Activated naive CD4-positive, alpha-beta T cell treated with anti-CD3 and anti-CD28 coated beads for 36 hours (primary cell): Measurements from ENCODE around the gene NELL2. TPM values are rescaled to one million over a fixed set of nuclear protein-coding genes. Genes with fewer than 3 reads are reported as not detected.

ENCODE experiments used
- CTCF ChIA-PET: fragments of 350-600 bp; sonication (Branson Sonifier 250); formaldehyde crosslinking; loops from one replicate; lab custom pipeline; 2021; ENCODE audit warnings: antibody characterized with exemption; lab: Charles Lee
- DNase-seq: peaks from one replicate; pipeline ENCODE4 v3.0.0-alpha.2; 2020
- H3K27ac Mint-ChIP-seq: one replicate; pipeline ENCODE4 v1.8.0; 2021; ENCODE audit warnings: mild to moderate bottlenecking, mixed read lengths
- H3K27me3 Mint-ChIP-seq: one replicate; pipeline ENCODE4 v1.8.0; 2021; ENCODE audit warnings: low read depth, mixed read lengths
- H3K36me3 Mint-ChIP-seq: one replicate; pipeline ENCODE4 v1.8.0; 2021; ENCODE audit warnings: low read depth, mixed read lengths
- H3K4me1 Mint-ChIP-seq: one replicate; pipeline ENCODE4 v1.8.0; 2021; ENCODE audit warnings: low read depth, mixed read lengths
- H3K4me3 Mint-ChIP-seq: one replicate; pipeline ENCODE4 v1.8.0; 2021; ENCODE audit warnings: mild to moderate bottlenecking, moderate library complexity, mixed read lengths
- H3K9me3 Mint-ChIP-seq: one replicate; pipeline ENCODE4 v1.8.0; 2021; ENCODE audit warnings: mixed read lengths
- intact Hi-C: fragments of 100-400 bp; cut with micrococcal nuclease; formaldehyde crosslinking; loops from one replicate; pipeline ENCODE4 v1.15.1; 2023
- total RNA-seq, 2 experiments: library from RNA; stranded (reverse); gene quantifications; one replicate each; pipeline ENCODE4 v1.2.3, GENCODE V29; 2021

The NELL2 gene
- total RNA-seq, 2 experiments from 2014 or later, result 61.9 to 72.2 TPM

DNA sequence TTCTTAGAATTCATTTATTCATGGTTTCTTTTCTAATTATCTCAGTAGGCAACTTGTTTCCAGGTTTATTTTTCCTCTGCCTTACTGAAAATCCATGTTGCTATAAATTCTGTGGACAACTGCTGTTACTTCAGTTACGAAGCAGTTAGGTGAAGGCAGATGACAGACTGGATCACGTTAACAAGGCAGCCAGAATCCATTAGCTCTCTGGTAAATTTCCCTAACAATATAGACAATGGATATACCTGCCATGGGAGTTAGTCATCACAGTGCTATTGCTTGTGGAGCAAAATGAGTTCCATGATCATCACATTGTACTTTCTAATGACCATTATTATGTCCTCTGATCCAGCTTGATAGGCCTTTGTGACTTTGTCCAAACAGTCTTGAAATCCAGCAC, 291.5 kb downstream of the NELL2 start:
- H3K36me3 Mint-ChIP-seq, result peaks cover 5% of the 10 kb centered on the region
- no peak for DNase-seq
- no peak overlapping the region for H3K4me3 Mint-ChIP-seq
- intact Hi-C loops, result no loop called here
- CTCF ChIA-PET, result no interaction called here
- H3K4me1 Mint-ChIP-seq, result peaks cover 11% of the 10 kb centered on the region
- H3K27ac Mint-ChIP-seq, result no peak overlapping the region
- no peaks in the 10 kb centered on the region for H3K9me3 Mint-ChIP-seq
- no peaks in the 10 kb centered on the region for H3K27me3 Mint-ChIP-seq

DNA sequence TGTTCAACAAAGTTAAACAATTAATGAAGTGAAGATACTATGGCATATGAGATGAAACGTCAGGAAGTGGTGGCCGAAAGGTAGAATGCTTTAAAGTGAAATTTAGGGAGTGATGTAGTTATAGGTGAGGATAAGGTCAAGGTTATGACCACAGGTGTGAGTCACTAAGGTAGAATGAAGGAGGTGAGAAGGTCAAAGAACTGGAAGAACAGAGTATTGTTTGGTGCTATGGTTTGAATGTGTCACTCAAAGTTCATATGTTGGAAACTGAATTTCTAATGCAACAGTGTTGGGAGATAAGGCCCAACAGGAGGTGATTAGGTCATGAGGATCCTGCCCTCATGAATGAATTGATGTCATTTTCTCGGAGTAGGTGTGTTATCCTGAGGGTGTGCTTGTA, 293.6 kb downstream of the NELL2 start:
- no peak for DNase-seq
- H3K9me3 Mint-ChIP-seq, result no peaks in the 10 kb centered on the region
- peaks cover 11% of the 10 kb centered on the region for H3K4me1 Mint-ChIP-seq
- no peak overlapping the region for H3K27ac Mint-ChIP-seq
- CTCF ChIA-PET, result no interaction called here
- no peak overlapping the region for H3K4me3 Mint-ChIP-seq
- no peaks in the 10 kb centered on the region for H3K27me3 Mint-ChIP-seq
- peaks cover 9% of the 10 kb centered on the region for H3K36me3 Mint-ChIP-seq
- intact Hi-C loops, result no loop called here

DNA sequence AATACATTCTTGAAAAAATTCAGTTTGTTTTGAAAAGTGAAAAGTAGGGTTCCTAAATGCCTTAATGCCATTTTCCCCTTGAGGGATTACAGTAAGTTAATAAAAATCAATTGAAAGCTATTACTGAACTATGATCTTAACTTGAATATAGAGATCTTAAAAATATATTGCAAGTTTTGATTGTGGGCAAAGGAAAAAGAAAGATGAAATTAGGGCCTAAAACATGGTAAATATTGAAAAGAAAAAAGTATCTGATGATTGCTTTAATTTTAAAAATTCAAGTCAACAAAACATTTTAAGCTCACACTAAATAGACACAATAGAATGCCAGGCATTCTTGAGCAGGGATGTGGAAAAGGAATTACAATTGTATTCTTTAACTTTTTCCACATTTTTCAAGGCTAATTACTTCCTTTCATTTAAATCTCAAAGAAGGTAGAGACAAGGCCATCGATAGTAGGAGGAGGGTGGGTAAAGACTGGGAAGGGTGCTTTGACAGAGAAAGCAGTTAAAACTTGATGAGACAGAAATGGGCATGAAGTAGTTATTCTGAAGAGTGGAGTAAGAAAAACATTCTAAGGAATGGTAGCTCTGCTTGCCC, 294.4 kb downstream of the NELL2 start:
- peaks cover 9% of the 10 kb centered on the region for H3K36me3 Mint-ChIP-seq
- H3K27me3 Mint-ChIP-seq, result no peaks in the 10 kb centered on the region
- no peak for DNase-seq
- intact Hi-C loops, result no loop called here
- CTCF ChIA-PET, result no interaction called here
- no peak overlapping the region for H3K4me3 Mint-ChIP-seq
- peaks cover 11% of the 10 kb centered on the region for H3K4me1 Mint-ChIP-seq
- no peak overlapping the region for H3K27ac Mint-ChIP-seq
- no peaks in the 10 kb centered on the region for H3K9me3 Mint-ChIP-seq

DNA sequence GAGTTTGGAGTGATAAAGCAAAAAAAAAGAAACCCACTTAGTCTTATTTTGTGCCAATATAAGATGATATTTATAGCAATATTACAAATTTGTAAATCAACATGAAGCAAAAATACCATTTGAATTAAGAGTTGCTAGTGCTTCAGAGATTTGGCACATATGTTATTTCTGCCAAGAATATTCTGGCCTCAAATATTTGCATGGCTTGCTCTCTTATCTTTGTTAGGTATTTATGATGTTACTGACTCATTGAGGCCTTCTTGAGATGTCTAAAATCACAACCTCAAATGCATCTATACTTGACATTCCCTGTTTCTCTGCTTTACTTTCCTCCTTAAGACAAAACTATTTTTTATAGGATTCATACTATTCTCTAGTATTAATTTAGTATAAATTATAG, 301.5 kb downstream of the NELL2 start:
- CTCF ChIA-PET, result no interaction called here
- no peaks in the 10 kb centered on the region for H3K27me3 Mint-ChIP-seq
- H3K36me3 Mint-ChIP-seq, result peaks cover 9% of the 10 kb centered on the region
- H3K9me3 Mint-ChIP-seq, result no peaks in the 10 kb centered on the region
- DNase-seq, result no peak
- peaks cover 5% of the 10 kb centered on the region for H3K4me1 Mint-ChIP-seq
- H3K27ac Mint-ChIP-seq, result no peak overlapping the region
- no peak overlapping the region for H3K4me3 Mint-ChIP-seq
- intact Hi-C loops, result no loop called here

DNA sequence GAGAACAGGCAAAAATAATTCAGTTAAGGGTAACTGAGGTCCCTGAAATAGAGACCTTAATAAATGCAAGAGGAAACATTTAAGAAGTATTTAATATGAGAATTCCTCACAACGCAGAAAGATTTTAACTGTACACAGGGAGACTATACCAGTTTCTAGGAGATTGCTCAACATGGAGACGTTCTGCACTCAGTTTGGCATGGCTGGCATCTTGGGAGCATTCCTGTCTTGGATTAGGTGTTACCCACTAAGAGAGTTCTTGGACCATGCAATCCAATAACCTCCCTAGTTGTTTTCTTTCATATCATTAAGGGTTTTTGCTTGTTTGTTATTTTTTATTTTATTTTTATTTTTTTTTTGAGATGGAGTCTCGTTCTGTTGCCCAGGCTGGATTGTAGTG, 302.4 kb downstream of the NELL2 start:
- CTCF ChIA-PET, result no interaction called here
- H3K4me1 Mint-ChIP-seq, result peaks cover 8% of the 10 kb centered on the region
- H3K36me3 Mint-ChIP-seq, result peaks cover 10% of the 10 kb centered on the region
- no peak overlapping the region for H3K4me3 Mint-ChIP-seq
- H3K9me3 Mint-ChIP-seq, result no peaks in the 10 kb centered on the region
- no peak overlapping the region for H3K27ac Mint-ChIP-seq
- H3K27me3 Mint-ChIP-seq, result no peaks in the 10 kb centered on the region
- intact Hi-C loops, result no loop called here
- no peak for DNase-seq

DNA sequence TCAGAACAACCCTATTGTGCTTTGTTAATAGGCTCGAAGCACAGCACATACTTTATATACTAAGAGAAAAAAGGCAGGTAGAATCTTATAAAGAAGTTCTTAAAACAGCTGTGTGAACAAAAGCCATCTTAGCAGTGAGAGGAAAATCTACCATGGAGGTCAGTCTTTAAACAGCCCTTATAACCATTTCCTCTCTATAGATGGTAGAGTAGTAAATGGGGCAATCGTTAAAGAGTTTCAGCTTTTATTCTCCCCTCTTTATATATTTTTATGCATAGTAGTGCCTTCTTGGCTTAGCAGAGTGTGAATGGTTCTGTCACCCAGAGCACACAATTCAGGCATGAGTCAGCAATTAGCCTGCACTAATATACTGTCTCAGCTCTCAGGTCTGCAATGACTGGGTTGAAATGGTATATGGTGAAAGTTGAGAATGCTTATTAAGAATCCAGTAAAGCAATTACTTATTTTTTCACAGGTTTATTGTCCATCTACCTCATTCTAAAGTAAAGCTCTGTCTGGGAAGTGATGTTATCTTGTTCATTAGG, 305.0 kb downstream of the NELL2 start:
- Mint-ChIP-seq H3K9me3 (no peaks in the 10 kb centered on the region), H3K4me3 (no peak overlapping the region), H3K27me3 (no peaks in the 10 kb centered on the region), H3K27ac (no peak overlapping the region), H3K36me3 (peaks cover 5% of the 10 kb centered on the region), H3K4me1 (peaks cover 8% of the 10 kb centered on the region)
- intact Hi-C loops, result no loop called here
- CTCF ChIA-PET, result no interaction called here
- DNase-seq, result no peak

DNA sequence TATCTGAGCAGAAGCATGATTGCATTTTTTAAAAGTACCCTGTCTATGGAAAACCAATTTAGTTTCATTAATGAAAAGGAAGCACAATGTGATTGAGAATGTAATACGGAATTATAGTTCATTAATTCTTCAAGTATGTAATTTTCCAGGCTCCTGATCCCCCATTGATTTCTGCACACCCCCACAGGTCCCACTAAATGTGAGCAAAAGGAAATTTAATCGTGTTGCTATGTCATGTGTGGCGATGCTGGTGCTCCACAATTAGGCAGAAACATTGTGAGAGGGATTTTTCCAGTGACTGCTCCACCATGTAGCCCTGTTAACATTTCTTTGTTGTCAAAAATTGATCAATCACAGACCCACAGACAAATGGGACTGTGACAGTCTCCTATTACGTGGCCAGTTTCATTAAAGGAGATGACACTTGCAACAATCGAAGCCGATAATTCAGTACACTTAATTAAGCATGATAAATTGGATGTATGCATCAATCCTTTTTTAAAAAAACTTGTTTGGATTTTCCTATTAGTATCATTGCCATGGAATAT, 306.0 kb downstream of the NELL2 start:
- H3K36me3 Mint-ChIP-seq, result peaks cover 5% of the 10 kb centered on the region
- intact Hi-C loops, result no loop called here
- H3K4me1 Mint-ChIP-seq, result peaks cover 12% of the 10 kb centered on the region
- CTCF ChIA-PET, result no interaction called here
- DNase-seq, result no peak
- no peaks in the 10 kb centered on the region for H3K27me3 Mint-ChIP-seq
- no peaks in the 10 kb centered on the region for H3K9me3 Mint-ChIP-seq
- H3K27ac Mint-ChIP-seq, result no peak overlapping the region
- no peak overlapping the region for H3K4me3 Mint-ChIP-seq

DNA sequence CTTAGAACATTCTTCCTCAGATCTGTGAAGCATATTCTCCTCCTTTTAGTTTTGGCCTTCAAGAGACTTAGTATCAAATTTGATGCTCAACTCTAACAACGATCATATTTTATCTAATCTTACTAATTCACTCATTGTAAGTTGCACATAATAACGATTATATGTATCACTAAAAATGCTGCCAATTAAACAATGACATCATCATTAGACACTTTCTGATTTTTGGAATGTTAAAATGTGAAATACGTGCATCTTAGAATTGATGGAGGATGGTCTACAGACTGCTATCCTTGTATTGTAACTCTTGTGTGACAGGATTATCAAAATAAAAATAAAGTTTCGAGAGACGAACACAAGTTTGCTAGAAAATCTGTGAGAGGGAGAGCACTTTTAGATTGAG, 311.0 kb downstream of the NELL2 start:
- H3K27ac Mint-ChIP-seq, result no peak overlapping the region
- CTCF ChIA-PET, result no interaction called here

DNA sequence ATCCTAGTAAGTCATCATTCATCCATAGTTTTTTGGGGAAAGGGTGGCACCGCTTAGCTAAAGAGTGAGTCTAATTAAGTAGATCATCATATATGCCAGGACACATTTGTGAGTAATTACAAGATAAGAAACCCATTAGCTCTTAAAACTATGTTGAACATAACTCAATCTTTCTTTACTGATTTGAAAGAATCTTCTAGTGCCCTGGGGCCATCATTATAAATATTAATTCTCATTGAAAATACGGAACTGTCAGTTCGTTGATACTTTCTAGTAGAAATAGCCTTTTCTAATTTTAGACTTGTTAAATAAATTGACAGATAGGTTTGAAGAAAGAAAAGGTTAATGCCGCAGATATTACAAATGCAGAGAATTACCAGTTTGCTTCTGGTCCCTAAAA, 312.6 kb downstream of the NELL2 start:
- H3K36me3 Mint-ChIP-seq, result peaks cover 17% of the 10 kb centered on the region
- H3K9me3 Mint-ChIP-seq, result peaks cover 4% of the 10 kb centered on the region
- CTCF ChIA-PET, result interaction anchor here (0.6 to 1.0 kb wide), 2 partner anchors 202 to 385 kb away, joined by 3 read pairs; no protein-coding TSS in a partner anchor
- H3K4me1 Mint-ChIP-seq, result peaks cover 5% of the 10 kb centered on the region
- H3K27ac Mint-ChIP-seq, result no peak overlapping the region
- intact Hi-C loops, result no loop called here
- no peak for DNase-seq
- H3K27me3 Mint-ChIP-seq, result no peaks in the 10 kb centered on the region
- H3K4me3 Mint-ChIP-seq, result no peak overlapping the region

More for the DNA sequence above, 311.0 kb downstream of the NELL2 start:
- H3K9me3 Mint-ChIP-seq, result peaks cover 4% of the 10 kb centered on the region
- DNase-seq, result no peak
- H3K36me3 Mint-ChIP-seq, result peaks cover 18% of the 10 kb centered on the region
- peaks cover 8% of the 10 kb centered on the region for H3K4me1 Mint-ChIP-seq
- intact Hi-C loops, result no loop called here
- H3K4me3 Mint-ChIP-seq, result no peak overlapping the region
- no peaks in the 10 kb centered on the region for H3K27me3 Mint-ChIP-seq

DNA sequence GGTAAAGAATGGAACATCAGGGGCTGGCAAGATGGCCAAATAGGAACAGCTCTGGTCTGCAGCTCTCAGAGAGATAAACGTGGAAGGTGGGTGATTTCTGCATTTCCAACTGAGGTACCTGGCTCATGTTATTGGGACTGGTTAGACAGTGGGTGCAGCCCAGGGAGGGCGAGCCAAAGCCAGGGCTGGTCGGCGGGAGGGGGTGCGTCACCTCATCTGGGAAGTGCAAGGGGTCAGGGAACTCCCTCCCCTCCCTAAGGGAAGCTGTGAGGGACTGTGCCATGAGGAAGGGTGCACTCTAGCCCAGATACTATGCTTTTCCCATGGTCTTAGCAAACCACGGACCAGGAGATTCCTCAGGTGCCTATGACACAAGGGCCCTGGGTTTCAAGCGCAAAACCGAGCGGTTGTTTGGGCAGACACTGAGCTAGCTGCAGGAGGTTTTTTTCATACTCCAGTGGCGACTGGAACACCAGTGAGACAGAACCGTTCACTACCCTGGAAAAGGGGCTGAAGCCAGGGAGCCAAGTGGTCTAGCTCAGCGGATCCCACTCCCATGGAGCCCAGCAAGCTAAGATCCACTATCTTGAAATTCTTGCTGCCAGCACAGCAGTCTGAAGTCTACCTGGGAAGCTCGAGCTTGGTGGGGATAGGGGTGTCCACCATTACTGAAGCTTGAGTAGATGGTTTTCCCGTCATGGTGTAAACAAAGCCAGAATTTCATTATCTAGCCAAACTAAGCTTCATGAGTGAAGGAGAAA, 317.6 kb downstream of the NELL2 start:
- Mint-ChIP-seq H3K4me3 (no peak overlapping the region), H3K36me3 (peaks cover 23% of the 10 kb centered on the region), H3K27ac (no peak overlapping the region), H3K27me3 (no peaks in the 10 kb centered on the region), H3K9me3 (peaks cover 4% of the 10 kb centered on the region), H3K4me1 (peaks cover 11% of the 10 kb centered on the region)
- CTCF ChIA-PET, result no interaction called here
- intact Hi-C loops, result no loop called here
- DNase-seq, result no peak

DNA sequence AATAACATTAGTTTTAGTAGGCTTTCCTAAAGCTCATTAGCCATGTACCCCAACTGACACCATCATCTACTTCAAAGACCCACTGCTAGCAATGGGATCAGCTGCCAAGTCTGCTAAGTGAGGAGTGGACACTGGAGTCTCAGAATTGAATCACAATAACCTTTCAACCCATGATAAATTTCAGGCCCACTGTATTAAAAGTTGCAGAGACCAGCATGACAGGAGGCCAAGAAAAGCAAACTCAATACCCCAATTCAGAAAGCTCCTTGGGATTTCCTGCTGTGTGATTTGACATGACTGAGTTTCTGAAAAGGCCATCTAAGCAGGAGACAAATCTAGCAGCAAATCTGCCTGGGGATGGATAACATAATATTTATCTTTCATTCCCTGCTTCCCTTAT, 320.7 kb downstream of the NELL2 start:
- no peaks in the 10 kb centered on the region for H3K27me3 Mint-ChIP-seq
- H3K36me3 Mint-ChIP-seq, result peaks cover 13% of the 10 kb centered on the region
- H3K9me3 Mint-ChIP-seq, result no peaks in the 10 kb centered on the region
- no peak for DNase-seq
- CTCF ChIA-PET, result no interaction called here
- intact Hi-C loops, result no loop called here
- peaks cover 23% of the 10 kb centered on the region for H3K4me1 Mint-ChIP-seq
- H3K4me3 Mint-ChIP-seq, result no peak overlapping the region
- H3K27ac Mint-ChIP-seq, result no peak overlapping the region

DNA sequence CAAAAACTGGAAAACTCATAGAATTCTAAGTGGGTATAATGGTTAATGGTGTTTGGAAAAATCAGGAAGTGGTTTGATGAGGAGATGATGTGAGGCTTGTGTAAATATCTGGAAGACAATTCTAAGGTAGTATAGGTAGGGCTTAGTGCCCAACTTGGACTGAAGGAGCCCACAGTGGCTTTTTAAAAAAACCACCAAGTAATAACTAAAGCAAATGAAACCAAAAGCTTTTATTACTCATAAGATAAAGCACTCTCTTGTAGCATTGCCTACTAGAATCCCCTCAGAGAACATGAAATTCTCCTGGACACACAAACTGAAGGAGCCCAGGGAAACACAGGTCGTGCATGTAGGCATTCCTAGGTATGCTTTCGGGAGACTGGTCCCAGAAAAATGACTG, 324.5 kb downstream of the NELL2 start:
- peaks cover 6% of the 10 kb centered on the region for H3K36me3 Mint-ChIP-seq
- H3K27me3 Mint-ChIP-seq, result no peaks in the 10 kb centered on the region
- H3K9me3 Mint-ChIP-seq, result no peaks in the 10 kb centered on the region
- H3K4me1 Mint-ChIP-seq, result peaks cover 35% of the 10 kb centered on the region
- no peak overlapping the region for H3K4me3 Mint-ChIP-seq
- CTCF ChIA-PET, result no interaction called here
- no peak overlapping the region for H3K27ac Mint-ChIP-seq
- no peak for DNase-seq
- intact Hi-C loops, result no loop called here

DNA sequence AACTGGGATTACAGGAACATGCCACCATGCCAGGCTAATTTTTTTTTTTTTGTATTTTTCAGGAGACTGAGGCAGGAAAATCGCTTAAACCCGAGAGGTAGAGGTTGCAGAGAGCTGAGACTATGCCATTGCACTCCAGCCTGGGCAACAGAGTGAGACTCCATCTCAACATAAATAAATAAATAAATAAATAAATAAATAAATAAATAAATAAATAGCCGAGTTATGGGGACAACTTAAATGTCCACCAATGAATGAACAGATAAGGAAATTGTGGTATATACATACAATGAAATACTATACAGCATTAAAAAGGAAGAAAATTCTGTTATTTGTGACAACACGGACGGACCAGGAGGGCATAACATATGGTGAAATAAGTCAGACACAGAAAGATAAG, 325.7 kb downstream of the NELL2 start:
- Mint-ChIP-seq H3K4me3 (no peak overlapping the region), H3K9me3 (no peaks in the 10 kb centered on the region), H3K27me3 (no peaks in the 10 kb centered on the region), H3K27ac (no peak overlapping the region), H3K4me1 (peaks cover 43% of the 10 kb centered on the region), H3K36me3 (peaks cover 2% of the 10 kb centered on the region)
- no peak for DNase-seq
- CTCF ChIA-PET, result no interaction called here
- intact Hi-C loops, result no loop called here
